K562 (cell line): Measurements from ENCODE around the gene CSF1R. TPM values are rescaled to one million over a fixed set of nuclear protein-coding genes. Genes with fewer than 3 reads are reported as not detected.

Experiments
- ATAC-seq: fragments of 200-7000 bp; cut with Tn5 transposase; 3 replicates; pipeline ENCODE4 v1.9.1; 2020; ENCODE audit warnings: moderate library complexity
- BruUV-seq: library from RNA; stranded (reverse); fragments of 400-500 nt; replicated peaks from 2 replicates; lab custom pipeline; 2021; lab: Mats Ljungman, UMichigan
- CTCF ChIA-PET: fragments of 300-600 bp; formaldehyde crosslinking; extraction: SDS; loops from one replicate; lab custom pipeline; 2021; ENCODE audit warnings: low intra/inter-chr PET ratio; lab: Yijun Ruan, JAX
- POLR2A ChIA-PET: fragments of 300-600, 350-650 bp; sonication (Branson Sonifier 250); formaldehyde crosslinking; extraction: SDS; loops from one replicate; lab custom pipeline; 2021; ENCODE audit warnings: antibody characterized with exemption, inconsistent platforms; lab: Yijun Ruan, JAX
- DNase-seq, 4 experiments: peaks; one replicate each; pipeline versions ENCODE4 v3.0.0 to v3.0.0-alpha.2; 2011 to 2018; ENCODE audit warnings: low spot score in 3 of 4, mixed read lengths in 3 of 4; ENCODE audit errors: extremely low read depth in 1 of 4
- FAIRE-seq: peaks from 2 replicates; lab custom pipeline; 2011; peaks lifted over from hg19 to GRCh38; lab: Jason Lieb, UNC
- H2AFZ ChIP-seq: 2 replicates; pipeline ENCODE4 v1.6.0; 2011; ENCODE audit warnings: low read depth, low read length, control low read depth, inconsistent platforms
- H3K27ac ChIP-seq: fragments of 200-600 bp; 3 replicates; pipeline ENCODE4 v1.8.0; 2011; ENCODE audit warnings: low read depth, mild to moderate bottlenecking, control low read depth, inconsistent platforms, low read length, moderate library complexity, mixed read lengths; ENCODE audit errors: extremely low read depth
- H3K27me3 ChIP-seq, 2 experiments: fragments of 300-600 bp in 1 of 2; 2 replicates in 1 of 2; 3 replicates in 1 of 2; pipeline versions ENCODE4 v1.6.0 to v1.8.0; 2011; ENCODE audit warnings: inconsistent platforms in 2 of 2, low read length in 2 of 2, mild to moderate bottlenecking in 1 of 2, mixed read lengths in 1 of 2, moderate library complexity in 1 of 2; ENCODE audit not compliant: control insufficient read depth in 2 of 2, insufficient read depth in 2 of 2
- H3K36me3 ChIP-seq: fragments of 300-600 bp; 3 replicates; pipeline ENCODE4 v1.8.0; 2011; ENCODE audit warnings: mild to moderate bottlenecking, low read length, inconsistent platforms; ENCODE audit not compliant: control insufficient read depth, insufficient read depth
- H3K4me1 ChIP-seq, 2 experiments: fragments of 200-600 bp in 1 of 2; replicated peaks in 1 of 2; 2 replicates in 1 of 2; 3 replicates in 1 of 2; pipeline versions ENCODE4 v1.5.1 to v1.8.0; 2011; ENCODE audit warnings: inconsistent platforms in 2 of 2, low read length in 2 of 2, mild to moderate bottlenecking in 1 of 2, mixed read lengths in 1 of 2, moderate library complexity in 1 of 2; ENCODE audit not compliant: control insufficient read depth in 2 of 2, insufficient read depth in 2 of 2
- H3K4me2 ChIP-seq: 2 replicates; pipeline ENCODE4 v1.6.1; 2011; ENCODE audit warnings: low read length, control low read depth, inconsistent platforms, mixed read lengths; ENCODE audit not compliant: insufficient read depth
- H3K4me3 ChIP-seq: fragments of 200-600 bp; sonication (generic), shearing (Covaris generic); 2 replicates; pipeline ENCODE4 v1.5.1; 2016; ENCODE audit warnings: control low read depth, inconsistent platforms
- H3K79me2 ChIP-seq: fragments of 200-600 bp; 3 replicates; pipeline ENCODE4 v1.8.0; 2011; ENCODE audit warnings: low read length, inconsistent platforms; ENCODE audit not compliant: control insufficient read depth, insufficient read depth
- H3K9ac ChIP-seq, 2 experiments: 2 replicates each; pipeline versions ENCODE4 v1.6.0 to v1.6.1; 2011; ENCODE audit warnings: low read depth in 2 of 2, low read length in 2 of 2, control low read depth in 1 of 2, inconsistent platforms in 1 of 2, mild to moderate bottlenecking in 1 of 2, mixed read lengths in 1 of 2; ENCODE audit not compliant: insufficient read depth in 1 of 2
- H3K9me1 ChIP-seq: one replicate; pipeline ENCODE4 v1.6.0; 2011; ENCODE audit warnings: inconsistent platforms, mild to moderate bottlenecking, low read length, moderate library complexity; ENCODE audit not compliant: control insufficient read depth, insufficient read depth
- H3K9me3 ChIP-seq: replicated peaks from 2 replicates; pipeline ENCODE4 v1.5.1; 2011; ENCODE audit warnings: low read depth, low read length, inconsistent platforms; ENCODE audit not compliant: control insufficient read depth, insufficient read depth
- H4K20me1 ChIP-seq: replicated peaks from 2 replicates; pipeline ENCODE4 v1.6.1; 2011; ENCODE audit warnings: low read length, inconsistent platforms, mixed read lengths; ENCODE audit not compliant: control insufficient read depth, insufficient read depth
- CBFB ChIP-seq: sonication (generic); formaldehyde crosslinking; IDR thresholded peaks from 2 replicates; pipeline ENCODE4 v1.4.0; 2020; ENCODE audit warnings: mild to moderate bottlenecking, missing genetic modification reagents
- CHD2 ChIP-seq: IDR thresholded peaks from 2 replicates; pipeline ENCODE4 v1.6.1; 2011; ENCODE audit warnings: low read depth, low read length
- COPS2 ChIP-seq: fragments of 450-650 bp; conservative IDR thresholded peaks from 2 replicates; pipeline ENCODE4 v1.6.1; 2016; ENCODE audit warnings: mild to moderate bottlenecking, moderate library complexity
- ETV1 ChIP-seq: fragments of 450-650 bp; conservative IDR thresholded peaks from 2 replicates; pipeline ENCODE4 v1.6.1; 2016; ENCODE audit warnings: missing genetic modification characterization, control low read depth, low read depth, missing compliant biosample characterization
- IRF2 ChIP-seq: sonication (generic); formaldehyde crosslinking; IDR thresholded peaks from 2 replicates; pipeline ENCODE4 v1.8.1; 2022; ENCODE audit warnings: mild to moderate bottlenecking, missing genetic modification reagents
- MECOM ChIP-seq: fragments of 250-450 bp; sonication (Bioruptor Pico); IDR thresholded peaks from 2 replicates; pipeline ENCODE4 v1.8.0; 2022; ENCODE audit warnings: inconsistent platforms
- PHF8 ChIP-seq: fragments of 200-600 bp; sonication (generic); IDR thresholded peaks from 2 replicates; pipeline ENCODE4 v1.6.1; 2012; ENCODE audit warnings: mixed run types, mild to moderate bottlenecking, inconsistent platforms, low read length, moderate library complexity, borderline replicate concordance
- PRPF4 ChIP-seq: fragments of 200-400 bp; formaldehyde crosslinking; IDR thresholded peaks from one replicate; pipeline ENCODE4 v1.6.1; 2017; ENCODE audit warnings: low read length, low read depth, mild to moderate bottlenecking; ENCODE audit not compliant: insufficient read depth, poor library complexity, severe bottlenecking
- SNIP1 ChIP-seq: fragments of 450-650 bp; IDR thresholded peaks from 2 replicates; pipeline ENCODE4 v1.7.1; 2017; ENCODE audit warnings: low read depth, mild to moderate bottlenecking
- TCF7 ChIP-seq: sonication (generic); IDR thresholded peaks from 2 replicates; pipeline ENCODE4 v1.6.1; 2016; ENCODE audit warnings: antibody characterized with exemption, borderline replicate concordance
- THAP12 ChIP-seq: fragments of 250-450 bp; sonication (Bioruptor Pico); IDR thresholded peaks from 2 replicates; pipeline ENCODE4 v1.9.0; 2021; ENCODE audit warnings: mild to moderate bottlenecking, inconsistent platforms
- ZNF140 ChIP-seq: fragments of 250-450 bp; sonication (Bioruptor Pico); IDR thresholded peaks from 2 replicates; pipeline ENCODE4 v1.8.0; 2021; ENCODE audit warnings: moderate library complexity, mild to moderate bottlenecking, inconsistent platforms
- ZNF165 ChIP-seq: fragments of 250-450 bp; sonication (Bioruptor Pico); IDR thresholded peaks from 2 replicates; pipeline ENCODE4 v1.4.0; 2020; ENCODE audit warnings: borderline replicate concordance
- ZNF507 ChIP-seq: conservative IDR thresholded peaks from 2 replicates; pipeline ENCODE4 v1.6.1; 2017; ENCODE audit warnings: missing genetic modification characterization, missing compliant biosample characterization
- WGBS: fragments of 100-300 bp; shearing (Covaris generic); methylation state at CpG from one replicate; pipeline ENCODE4 v1.1.6; 2016; ENCODE audit warnings: low coverage, mixed read lengths; ENCODE audit not compliant: insufficient coverage; ENCODE audit errors: missing lambda C conversion rate; 5-methylcytosine and 5-hydroxymethylcytosine counted together
- in situ Hi-C: fragments of 300-500 bp; cut with MboI; formaldehyde crosslinking; loops from 4 replicates; pipeline ENCODE4 v1.15.0; 2018; ENCODE audit warnings: inconsistent platforms, mixed read lengths
- intact Hi-C: fragments of 100-400 bp; cut with micrococcal nuclease; formaldehyde crosslinking; loops from 2 replicates; pipeline ENCODE4 v1.14.2; 2022
- polyA plus RNA-seq, 8 experiments: library from polyadenylated mRNA; depleted of rRNA in 4 of 8; stranded (reverse) in 5 of 8; unstranded in 3 of 8; fragments of >200 nt; fragmentation: Nextera tagmentation in 2 of 8; fragmentation: Illumina TruSeq in 1 of 8; extraction: Ambion mirVana in 2 of 8; extraction: Trizol in 1 of 8; gene quantifications; 2 replicates each; pipeline versions ENCODE4 v1.2.1 to v1.2.3, GENCODE V29; 2011 to 2014; ENCODE audit warnings: inconsistent platforms in 1 of 8, missing spikeins in 1 of 8
- total RNA-seq, 7 experiments: library from RNA; depleted of rRNA in 6 of 7; stranded (reverse); fragments of >200 nt in 6 of 7; fragmentation: Illumina TruSeq in 2 of 7; extraction: Trizol in 2 of 7; gene quantifications; 2 replicates each; pipeline versions ENCODE4 v1.2.1 to v1.2.3, GENCODE V29; 2011 to 2021; ENCODE audit warnings: low replicate concordance in 1 of 7
- TF ChIP-seq, protein P1 (sequence below): fragments of 450-650 bp; formaldehyde crosslinking; IDR thresholded peaks from 2 replicates; pipeline ENCODE4 v1.4.0; 2020; ENCODE audit warnings: mild to moderate bottlenecking, mixed read lengths
- TF ChIP-seq, protein P2 (sequence below), 2 experiments: fragments of 450-650 bp in 1 of 2; sonication (generic) in 1 of 2; formaldehyde crosslinking in 1 of 2; IDR thresholded peaks in 1 of 2; conservative IDR thresholded peaks in 1 of 2; 2 replicates each; pipeline versions ENCODE4 v1.6.1 to v1.8.1; 2016 to 2023; ENCODE audit warnings: mild to moderate bottlenecking in 2 of 2, moderate library complexity in 2 of 2, inconsistent platforms in 1 of 2, missing genetic modification reagents in 1 of 2

The CSF1R gene
- total and polyA plus RNA-seq, 9 of the 15 experiments (the other 6 are each of a cell fraction or from before 2014, with no cell fraction given): 0.03 to 0.64 (median 0.20) TPM; not detected in 6

- POLR2A ChIA-PET: interaction anchor here (0.6 to 1.6 kb wide), 6 partner anchors 10 to 204 kb away, joined by 3 to 6 read pairs (median 4); no protein-coding TSS in a partner anchor
- no TSS peak for BruUV-seq
- no peak for TF ChIP-seq CHD2
- no peak for TF ChIP-seq PHF8
- no peak for TF ChIP-seq TCF7
- no peak for TF ChIP-seq ZNF165 (CRISPR knock-in tag)
- no peak for TF ChIP-seq PRPF4
- no peak for TF ChIP-seq ETV1 (tag)
- no peak for TF ChIP-seq ZNF140 (CRISPR knock-in tag)
- TF ChIP-seq THAP12 (CRISPR knock-in tag): no peak
- TF ChIP-seq, protein P1, sequence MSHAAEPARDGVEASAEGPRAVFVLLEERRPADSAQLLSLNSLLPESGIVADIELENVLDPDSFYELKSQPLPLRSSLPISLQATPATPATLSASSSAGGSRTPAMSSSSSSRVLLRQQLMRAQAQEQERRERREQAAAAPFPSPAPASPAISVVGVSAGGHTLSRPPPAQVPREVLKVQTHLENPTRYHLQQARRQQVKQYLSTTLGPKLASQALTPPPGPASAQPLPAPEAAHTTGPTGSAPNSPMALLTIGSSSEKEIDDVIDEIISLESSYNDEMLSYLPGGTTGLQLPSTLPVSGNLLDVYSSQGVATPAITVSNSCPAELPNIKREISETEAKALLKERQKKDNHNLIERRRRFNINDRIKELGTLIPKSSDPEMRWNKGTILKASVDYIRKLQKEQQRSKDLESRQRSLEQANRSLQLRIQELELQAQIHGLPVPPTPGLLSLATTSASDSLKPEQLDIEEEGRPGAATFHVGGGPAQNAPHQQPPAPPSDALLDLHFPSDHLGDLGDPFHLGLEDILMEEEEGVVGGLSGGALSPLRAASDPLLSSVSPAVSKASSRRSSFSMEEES (CRISPR knock-in tag): no peak
- no peak for TF ChIP-seq MECOM (CRISPR knock-in tag)
- no peak for TF ChIP-seq IRF2 (CRISPR knock-in tag)
- no peak for TF ChIP-seq CBFB (CRISPR knock-in tag)
- TF ChIP-seq COPS2: no peak
- no peak for TF ChIP-seq ZNF507 (tag)
- no peak for TF ChIP-seq SNIP1
- TF ChIP-seq, protein P2, sequence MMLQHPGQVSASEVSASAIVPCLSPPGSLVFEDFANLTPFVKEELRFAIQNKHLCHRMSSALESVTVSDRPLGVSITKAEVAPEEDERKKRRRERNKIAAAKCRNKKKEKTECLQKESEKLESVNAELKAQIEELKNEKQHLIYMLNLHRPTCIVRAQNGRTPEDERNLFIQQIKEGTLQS (IDR thresholded peaks at IDR 0.05): no peak
- TF ChIP-seq, protein P2 (CRISPR knock-in tag; conservative IDR thresholded peaks at IDR 0.05): no peak
- TF ChIP-seq, all 486 proteins: peak for 0
- no peaks in the 10 kb centered on the region for H3K79me2 ChIP-seq
- CTCF ChIA-PET: no interaction called here
- in situ Hi-C loops: no loop called here
- H3K4me1 ChIP-seq: peaks cover under 1 to 5% of the 10 kb centered on the region in 2 experiments; a peak in 3 of 5 replicates
- H3K9me1 ChIP-seq: peaks cover 4% of the 10 kb centered on the region
- H3K4me3 ChIP-seq: no peak overlapping the region
- FAIRE-seq (no peak), ATAC-seq (no peak), DNase-seq (no peak)
- H4K20me1 ChIP-seq: no peaks in the 10 kb centered on the region; the same call in 1 of the 2 replicates
- H3K9me3 ChIP-seq: no peaks in the 10 kb centered on the region
- H3K27ac ChIP-seq: no peak overlapping the region
- no peak overlapping the region for H3K4me2 ChIP-seq
- H3K9ac ChIP-seq: no peak overlapping the region
- peaks cover 10 to 52% of the 10 kb centered on the region in 2 experiments for H3K27me3 ChIP-seq
- H3K36me3 ChIP-seq: no peaks in the 10 kb centered on the region
- WGBS: 14% methylated on average over 4 of the region's 5 CpGs
- no peak overlapping the region for H2AFZ ChIP-seq
- intact Hi-C loops: no loop called here
These were observed 22.7 kb downstream of the CSF1R start for GRCh38 chr5:150063638-150064037.
